GM11168 (cell line): Measurements from ENCODE around the gene FXYD2.

Experiments
- in situ Hi-C: fragments of 300-500 bp; cut with MboI; formaldehyde crosslinking; loops from one replicate; pipeline ENCODE4 v1.12.0; 2022; ENCODE audit warnings: low sequenced_read_pairs; ENCODE audit not compliant: unreplicated experiment

FXYD2 gene

DNA sequence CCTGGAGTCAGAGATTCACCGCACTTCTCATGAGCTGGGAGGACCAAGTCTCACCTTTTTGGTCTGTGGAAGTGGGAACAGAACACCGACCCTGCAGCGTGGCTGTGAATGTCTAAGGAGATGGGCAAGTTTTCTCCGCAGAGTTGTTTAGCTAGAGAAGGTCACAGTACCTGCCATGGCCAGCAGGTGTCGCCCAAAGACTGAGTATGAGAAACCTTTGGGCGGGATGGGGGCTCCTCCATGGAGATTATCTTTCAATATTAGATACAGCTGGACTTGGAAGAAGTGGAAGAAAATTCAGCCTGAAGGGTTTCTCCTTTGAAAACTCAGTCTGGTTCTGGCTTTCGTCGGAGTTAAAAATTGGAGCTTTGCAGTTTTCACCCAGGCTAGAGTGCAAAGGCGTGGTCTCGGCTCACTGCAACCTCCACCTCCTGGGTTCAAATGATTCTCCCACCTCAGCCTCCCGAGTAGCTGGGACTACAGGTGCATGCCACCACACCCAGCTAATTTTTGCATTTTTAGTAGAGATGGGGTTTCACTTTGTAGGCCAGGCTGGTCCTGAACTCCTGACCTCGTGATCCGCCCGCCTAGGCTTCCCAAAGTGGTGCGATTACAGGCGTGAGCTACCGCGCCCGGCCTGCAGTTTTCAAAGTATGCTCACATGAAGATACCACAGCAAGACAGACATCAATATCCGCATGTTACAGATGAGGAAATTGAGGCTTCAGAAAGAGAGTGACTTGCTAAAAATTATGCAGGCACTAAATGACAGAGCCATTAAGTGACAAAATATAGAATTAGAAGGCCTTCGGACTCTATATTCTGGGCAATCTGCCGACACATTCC lies 16.8 kb downstream of the FXYD2 start:
- in situ Hi-C loops, result no loop called here

DNA sequence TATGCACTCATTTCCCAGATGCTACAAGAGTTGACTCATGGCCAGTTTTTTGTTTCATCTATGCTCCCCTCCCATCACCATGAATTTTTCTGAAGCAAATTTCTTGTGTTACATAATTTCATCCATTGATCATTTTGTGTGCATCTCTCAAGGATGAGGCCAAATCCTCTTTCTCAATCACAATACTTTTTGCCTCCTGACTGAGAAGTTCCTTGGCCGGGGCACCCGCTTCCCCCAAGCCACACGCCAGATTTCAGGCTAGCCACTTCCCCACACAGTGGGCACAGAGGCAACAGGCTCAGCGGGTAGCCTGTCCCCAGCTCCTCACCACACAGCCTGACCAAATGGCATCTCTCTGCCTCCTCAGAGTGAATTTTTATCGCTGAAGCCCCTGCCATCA lies 17.7 kb downstream of the FXYD2 start:
- in situ Hi-C loops, result no loop called here

DNA sequence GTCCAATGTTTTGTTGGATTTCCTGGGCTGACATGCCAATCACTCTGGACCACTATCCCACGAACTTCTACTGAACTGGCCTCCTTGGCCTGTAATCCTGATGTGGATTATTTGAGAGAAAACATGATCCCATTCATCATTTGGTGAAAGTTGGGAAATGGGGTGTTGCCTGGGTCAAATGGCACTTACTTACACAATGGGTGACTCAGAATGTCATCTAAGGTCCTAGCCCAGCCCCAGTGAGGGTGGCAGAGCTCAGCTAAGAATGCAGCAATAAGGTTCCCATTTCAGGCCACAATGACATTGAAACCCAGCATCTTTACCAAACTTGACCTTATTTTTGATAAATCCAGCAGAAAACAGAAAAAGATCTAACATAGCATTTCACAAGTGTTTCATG lies 19.5 kb downstream of the FXYD2 start:
- in situ Hi-C loops, result no loop called here

DNA sequence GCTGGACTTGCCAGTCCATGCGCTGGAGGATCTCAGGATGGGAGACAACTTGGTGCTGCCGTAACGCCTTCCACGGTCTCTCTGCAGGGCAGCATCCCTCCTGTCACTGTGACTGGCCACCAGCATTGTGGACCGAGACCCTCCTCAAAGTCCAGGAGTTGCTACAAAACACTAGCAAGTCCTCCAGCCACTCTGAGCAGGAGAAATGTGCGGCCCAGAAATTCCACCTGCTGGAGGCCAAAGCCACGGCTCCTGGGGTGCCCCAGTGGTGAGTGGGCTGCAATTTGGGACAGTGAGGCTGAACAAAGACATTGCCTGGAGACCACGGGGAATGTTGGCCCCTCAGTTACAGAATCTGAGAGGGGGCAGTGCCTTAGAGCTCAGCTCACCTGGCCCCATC lies 20.6 kb downstream of the FXYD2 start:
- in situ Hi-C loops, result no loop called here

DNA sequence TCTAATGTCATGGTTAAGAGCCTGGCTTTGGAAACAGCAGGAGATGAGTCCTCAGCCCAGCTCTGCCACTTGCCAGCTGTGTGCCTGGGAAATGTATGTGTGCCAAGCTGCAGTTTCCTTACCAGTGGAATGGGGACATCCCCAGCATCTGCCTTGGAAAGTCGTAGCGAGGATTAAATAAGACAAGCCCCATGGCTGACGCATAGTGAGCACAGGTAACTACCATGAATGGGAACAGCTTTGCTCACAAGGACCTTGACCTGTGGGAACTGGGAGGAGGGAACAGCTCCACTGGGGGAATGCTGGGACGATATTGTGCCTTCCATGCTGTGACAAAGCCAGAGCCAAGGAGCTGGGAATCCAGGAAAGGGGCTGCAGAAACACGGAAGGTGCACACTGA lies 24.9 kb downstream of the FXYD2 start:
- in situ Hi-C loops, result no loop called here

DNA sequence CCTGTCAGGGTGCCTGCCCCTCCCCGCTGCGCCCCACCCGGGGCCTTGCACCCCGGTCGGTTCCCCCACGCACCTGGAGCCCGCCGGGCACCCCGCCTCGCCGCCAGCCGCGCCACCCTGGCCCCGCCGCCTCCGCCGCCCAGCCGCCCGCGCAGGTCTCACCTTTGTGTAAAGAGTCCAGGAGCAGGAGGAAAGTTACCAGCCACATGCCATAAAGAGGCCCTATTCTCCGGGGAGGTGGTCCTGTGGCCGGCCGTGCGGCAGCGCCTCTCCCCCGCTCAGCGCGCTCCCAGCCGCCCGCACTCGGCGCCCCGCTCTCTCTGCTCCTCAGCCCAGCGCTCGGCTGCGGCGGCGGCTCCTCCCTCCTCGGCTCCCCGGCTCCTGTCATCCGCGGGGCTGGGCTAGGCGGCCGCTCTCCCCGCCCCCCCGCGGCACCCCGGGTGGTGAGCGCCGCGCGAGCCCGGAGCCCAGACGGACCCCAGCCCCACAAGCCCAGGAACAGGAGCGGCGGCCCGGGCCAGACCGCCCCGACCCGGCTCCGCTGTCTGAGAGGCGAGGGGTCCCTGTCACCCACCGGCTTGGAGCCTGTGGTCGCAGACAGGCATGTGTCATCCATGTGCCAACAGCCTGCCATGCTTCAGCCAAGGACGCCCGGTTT lies 27.5 kb downstream of the FXYD2 start, which contains the start of gene DSCAML1:
TSS of gene DSCAML1 (minus strand) at position 345 of the 658 bp plus-strand sequence. CDS start at position 208, 137 bp downstream.
- in situ Hi-C loops, result no loop called here

DNA sequence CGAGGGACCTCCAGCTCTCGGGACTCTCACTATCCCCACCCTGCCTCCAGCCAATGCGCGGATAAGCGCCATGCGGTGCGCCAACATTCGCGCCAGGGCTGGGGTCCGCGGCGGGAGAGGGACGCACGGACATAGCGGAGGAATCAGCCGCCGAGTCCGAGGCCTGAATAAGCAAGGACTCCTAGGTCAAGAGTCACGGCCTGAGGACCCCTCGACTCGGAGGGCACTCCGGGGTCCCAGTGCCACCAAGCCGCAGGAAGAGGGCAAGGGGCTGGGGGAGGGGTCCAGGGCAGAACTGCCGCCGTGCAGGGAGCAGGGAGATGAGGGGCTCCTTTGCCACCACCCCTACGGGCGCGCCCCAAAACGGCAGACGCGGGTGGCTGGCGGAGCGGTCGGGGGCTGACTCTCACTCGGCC lies 28.1 kb downstream of the FXYD2 start:
- in situ Hi-C loops, result no loop called here

DNA sequence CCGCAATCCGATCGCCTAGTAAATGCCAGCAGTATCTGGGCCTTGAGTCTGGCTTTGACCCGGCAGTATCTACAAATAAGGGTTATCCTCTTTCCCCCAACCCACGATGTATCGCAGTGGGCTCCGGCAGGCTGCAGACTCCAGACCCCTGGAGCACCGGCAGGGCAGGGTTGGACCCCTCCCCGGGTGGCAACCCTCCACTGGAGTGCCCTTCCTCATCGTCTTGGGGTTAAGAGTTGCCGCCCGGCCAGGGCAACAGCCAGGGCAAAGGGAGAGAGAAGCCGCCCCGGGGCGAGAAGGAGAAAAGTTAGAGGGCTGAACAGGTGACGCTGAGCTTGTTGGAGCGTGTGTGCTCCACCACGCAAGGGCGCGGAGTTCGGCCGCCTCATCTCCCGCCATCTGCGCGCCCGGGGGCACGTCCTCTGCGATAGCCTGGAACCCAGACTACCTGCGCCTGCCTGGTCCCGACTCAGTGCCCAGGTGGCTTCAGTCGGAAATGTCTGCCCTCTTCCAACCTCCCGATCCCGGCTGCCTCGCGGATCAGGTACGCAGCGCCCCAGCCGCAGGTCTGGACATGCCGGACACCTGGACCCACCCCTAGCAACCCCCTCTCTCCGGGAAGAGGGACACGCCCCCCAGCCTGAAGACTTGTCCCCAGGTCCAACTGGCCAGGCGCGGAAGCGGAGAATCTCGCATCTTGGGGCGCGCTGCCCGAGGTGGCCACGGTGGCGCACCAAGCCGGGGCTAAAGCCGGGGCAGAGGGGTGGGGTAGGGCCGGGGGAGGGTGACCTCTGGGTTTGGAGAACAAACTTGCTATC lies 28.7 kb downstream of the FXYD2 start:
- in situ Hi-C loops, result no loop called here

DNA sequence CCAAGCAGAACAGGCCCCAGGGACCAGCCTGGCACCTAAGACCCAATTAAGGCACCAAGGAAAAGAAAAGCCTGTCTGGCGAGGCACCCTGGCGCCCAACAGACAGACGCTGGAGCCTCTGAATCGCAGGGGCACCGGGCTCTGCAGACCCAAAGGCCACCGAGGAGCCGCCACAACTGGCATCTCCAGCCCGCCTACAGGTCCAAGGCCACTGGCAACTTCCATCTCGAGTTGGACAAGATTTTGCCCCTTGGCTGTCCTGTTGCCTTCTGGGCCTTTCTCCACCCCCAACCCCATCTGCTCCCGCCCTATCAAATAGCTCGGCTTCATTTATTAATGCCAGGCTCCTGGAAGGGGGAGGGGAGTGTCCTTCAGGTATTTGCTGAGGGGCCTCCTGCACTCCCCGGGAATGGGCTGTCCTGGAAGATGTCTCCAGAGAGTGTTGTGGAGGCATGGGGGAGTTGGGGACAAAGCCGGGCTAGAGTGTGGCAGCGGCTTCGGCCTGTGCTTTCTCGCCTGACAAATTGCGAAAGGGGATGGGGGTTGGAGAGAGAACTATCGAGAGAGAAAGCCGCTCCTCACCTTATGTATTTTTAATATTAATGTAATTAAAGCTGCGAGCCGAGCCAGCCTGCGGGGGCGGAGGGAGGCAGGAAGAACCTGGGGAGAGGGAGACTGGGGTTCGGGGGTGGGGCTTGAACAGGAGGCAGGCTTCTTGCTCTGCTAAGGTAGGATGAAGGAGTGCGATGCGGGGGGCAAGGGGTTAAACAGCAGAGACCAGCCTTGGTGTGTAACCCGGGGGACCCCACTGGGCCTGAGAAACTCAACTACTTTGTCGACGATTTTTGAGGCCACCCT lies 29.5 kb downstream of the FXYD2 start:
- in situ Hi-C loops, result no loop called here

DNA sequence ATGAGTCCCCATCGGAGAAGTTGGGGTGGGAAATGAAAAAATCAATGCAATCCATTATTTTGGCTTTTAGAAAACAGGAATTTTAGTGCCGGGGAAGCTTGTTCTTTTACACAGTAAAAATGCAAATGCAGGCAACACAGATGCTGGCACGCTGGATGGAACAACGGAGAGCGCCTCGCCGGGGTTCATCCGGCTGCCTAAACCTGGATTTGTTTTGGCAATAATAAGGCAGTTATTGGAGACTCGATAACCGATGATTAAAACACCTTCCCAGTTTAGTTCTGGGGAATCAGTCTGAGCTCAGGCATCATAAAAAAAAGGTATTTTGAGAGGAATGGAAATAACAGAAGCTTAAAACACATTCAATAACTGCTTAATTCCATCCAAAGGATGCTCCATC lies 30.4 kb downstream of the FXYD2 start:
- in situ Hi-C loops, result no loop called here

DNA sequence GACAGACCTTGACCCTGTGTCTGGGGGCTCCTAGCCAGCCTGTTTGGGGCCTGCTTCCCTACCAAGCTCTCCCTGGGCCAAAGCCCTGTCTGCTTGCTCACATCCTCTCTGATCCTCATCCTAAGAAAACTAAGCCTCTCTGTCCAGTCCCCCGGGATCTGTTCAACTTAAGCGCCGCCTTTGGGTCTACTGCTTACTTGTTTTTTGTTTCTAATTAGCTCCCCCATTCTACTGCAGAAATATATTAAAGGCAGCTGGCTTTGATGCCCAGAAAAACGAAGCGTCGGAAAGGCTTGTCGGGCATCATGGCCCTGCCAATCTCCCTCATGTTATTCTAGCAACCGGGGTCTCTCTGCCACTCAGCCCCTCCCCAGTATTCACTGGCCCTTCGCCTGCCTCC lies 31.0 kb downstream of the FXYD2 start:
- in situ Hi-C loops, result no loop called here

DNA sequence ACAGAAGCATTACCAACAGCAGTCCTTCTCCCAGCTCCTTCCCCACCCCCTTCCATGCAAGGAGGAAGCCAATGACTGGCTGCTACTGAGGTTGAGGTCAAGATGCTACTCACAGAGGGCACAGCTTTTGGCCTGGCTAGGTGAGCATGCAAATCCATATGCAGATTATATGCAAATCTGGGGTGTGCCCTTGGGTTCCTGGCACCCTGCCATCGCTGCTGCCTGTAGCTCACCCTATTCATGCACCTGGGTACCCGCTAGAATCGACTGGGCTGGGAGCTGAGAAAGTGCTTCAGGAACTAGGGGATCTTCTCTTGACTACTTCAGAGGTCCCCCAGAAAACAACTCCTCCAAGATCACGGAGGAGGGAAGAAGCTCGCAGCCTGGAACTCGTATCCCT lies 31.6 kb downstream of the FXYD2 start:
- in situ Hi-C loops, result no loop called here

DNA sequence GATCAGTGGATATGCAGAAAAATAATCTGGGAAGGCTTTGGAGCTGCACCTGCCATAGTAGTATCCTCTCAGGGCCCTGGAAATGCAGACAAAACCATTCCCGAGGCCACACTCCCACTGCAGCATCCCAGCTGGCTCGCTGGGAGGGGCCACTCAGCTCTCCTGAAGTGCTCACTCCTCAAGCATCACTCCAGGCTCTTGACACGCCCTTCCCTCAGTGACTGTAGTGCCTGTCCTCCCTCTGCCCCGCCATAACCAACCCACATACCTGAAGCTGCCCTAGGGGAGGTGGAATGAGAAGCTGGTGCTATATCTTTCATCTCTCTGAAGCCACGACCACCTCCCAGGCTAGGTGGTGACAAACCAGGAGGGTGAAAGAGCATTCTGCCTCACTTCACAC lies 32.3 kb downstream of the FXYD2 start:
- in situ Hi-C loops, result no loop called here

DNA sequence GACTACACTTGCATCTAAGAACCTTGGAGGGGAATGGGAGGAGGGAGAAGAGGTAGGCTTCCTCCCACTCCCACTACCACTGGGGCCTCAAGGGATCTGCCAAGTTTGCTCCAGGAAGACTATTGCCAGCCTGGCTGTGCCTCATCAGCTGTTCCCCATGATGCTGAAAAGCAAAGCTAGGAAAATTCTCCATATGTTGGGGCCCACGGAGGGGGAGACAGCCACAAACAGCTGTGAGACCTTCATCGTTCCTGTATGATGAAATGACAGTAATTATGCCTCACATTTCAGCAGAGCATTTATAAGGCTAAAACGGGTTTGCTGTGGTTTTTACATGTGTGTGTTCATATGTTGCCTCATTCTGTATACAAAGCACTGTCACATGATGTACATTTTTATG lies 34.3 kb downstream of the FXYD2 start:
- in situ Hi-C loops, result no loop called here

DNA sequence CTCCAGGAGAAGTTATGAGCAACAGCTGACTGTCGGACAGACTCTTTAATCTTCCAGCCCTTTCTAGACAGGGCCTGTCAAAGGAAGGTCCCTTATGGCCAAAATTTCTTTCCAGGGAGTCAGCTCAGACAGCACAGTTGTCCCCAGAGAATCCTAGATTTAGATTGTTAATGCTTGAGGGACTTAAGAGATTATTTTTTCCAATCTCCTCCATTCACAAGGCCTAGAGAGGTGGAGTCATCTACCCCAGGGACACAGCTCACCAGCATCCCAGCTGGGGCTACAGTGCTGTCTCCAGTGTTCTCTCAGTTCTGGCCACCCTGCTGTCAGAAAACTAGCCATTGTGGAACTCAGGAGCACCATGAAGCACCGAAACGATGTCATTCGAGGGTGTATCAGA lies 35.3 kb downstream of the FXYD2 start:
- in situ Hi-C loops, result no loop called here

DNA sequence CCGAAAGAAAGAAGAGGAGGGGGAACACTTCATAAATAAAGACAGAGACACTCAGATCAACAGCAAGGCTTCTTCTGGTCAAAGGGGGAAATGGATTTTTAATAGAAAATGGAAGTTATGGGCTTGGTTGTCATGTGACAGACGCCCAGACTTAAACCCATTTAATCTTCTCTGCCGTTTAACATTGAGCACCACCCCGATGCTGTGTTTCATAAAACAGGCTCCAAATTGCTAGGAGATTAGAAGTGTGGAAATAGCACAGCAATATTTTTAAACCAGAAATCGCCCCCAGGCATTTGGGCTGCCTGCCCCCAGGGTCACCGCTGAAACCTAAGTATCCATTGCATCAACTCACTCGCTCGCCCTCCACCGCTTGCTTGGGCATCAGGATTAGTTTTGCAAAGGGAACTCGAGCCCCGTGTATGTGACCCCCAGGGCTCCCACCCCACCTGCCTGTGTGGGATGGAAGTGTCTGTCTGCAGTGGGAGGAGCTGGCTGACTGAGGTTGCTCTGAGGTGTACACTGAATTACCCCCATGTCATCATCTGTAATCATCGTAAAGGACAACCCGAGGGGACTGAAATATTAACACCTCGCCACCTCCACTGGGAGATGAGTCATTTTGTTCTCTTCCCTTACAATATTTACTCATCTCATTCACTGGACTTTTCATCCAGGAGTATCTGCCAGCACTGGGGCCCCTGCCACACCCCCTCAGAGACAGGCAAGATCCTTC lies 38.2 kb downstream of the FXYD2 start:
- in situ Hi-C loops, result no loop called here

DNA sequence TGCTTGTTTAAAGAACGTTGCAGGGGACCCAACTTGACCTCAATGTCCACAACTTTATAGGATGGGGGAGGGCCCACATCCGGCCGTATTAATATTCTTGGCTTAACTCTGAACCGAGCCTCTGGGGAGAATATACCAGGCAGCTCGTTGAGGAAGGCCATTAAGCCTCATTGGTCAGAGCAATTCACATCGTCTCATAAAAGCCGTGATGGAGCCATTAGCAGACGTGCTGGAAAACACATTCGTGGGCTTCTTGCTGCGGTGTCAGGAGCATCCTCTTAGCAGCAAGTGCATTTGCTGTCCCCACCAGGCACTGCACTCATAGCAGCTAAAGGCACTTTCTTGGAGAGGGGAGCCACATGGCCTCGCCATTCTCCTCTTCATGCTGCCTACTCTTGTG lies 42.4 kb downstream of the FXYD2 start:
- in situ Hi-C loops, result no loop called here

DNA sequence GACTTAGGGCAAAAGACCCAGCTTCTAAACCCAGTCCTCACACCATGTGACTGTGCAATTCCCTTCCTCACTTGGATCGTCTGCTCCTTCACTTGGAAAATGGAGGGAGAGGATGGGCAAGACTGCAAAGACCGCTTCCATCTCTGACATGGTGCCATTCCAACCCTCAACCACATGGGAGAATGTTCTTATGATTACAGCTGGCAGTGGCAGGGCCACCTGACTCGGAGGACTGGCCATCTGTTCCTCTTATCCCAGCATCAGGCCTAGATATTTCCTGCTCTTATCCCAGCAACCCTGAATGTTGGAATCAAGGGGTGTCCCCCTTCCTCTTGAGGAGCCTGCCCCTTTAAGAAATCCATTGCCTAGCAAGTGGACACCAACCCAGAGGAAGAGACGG lies 42.9 kb downstream of the FXYD2 start:
- in situ Hi-C loops, result no loop called here

DNA sequence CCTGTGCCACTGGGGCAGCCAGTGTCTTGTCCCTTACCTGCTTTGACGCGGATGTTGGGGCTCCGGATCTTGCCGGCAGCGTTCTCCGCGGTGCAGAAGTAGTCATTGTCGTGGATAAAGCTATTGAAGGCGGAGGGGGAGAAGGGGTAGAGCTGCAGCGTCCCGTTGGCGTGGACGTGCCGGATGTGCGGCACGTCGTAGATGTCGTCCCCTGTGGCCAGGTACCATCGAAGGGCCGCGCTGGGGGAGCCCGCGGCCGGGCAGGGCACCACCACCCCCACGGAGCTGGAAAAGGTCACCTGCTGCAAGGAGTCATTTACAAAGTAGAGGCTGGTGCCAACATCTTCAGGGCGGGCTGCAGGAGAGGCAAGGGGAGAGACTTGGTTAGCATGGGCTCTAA lies 44.1 kb downstream of the FXYD2 start:
- in situ Hi-C loops, result no loop called here
